H1 (cell line): ENCODE data around the gene DOK3. TPM values are rescaled to one million over a fixed set of nuclear protein-coding genes. Genes with fewer than 3 reads are reported as not detected.
A peak's percentile ranks its signal among the peaks of the same experiment; 100 is the strongest.

ENCODE experiments used
- CTCF ChIA-PET: fragments of 300-600 bp; sonication (Branson Sonifier 250); formaldehyde crosslinking; loops from one replicate; lab custom pipeline; 2021; ENCODE audit not compliant: partially characterized antibody; lab: Charles Lee
- POLR2A ChIA-PET: fragments of 300-600 bp; sonication (Branson Sonifier 250); formaldehyde crosslinking; loops from one replicate; lab custom pipeline; 2021; ENCODE audit warnings: inconsistent platforms; ENCODE audit not compliant: partially characterized antibody; lab: Charles Lee
- DNase-seq, 2 experiments: peaks; one replicate each; pipeline versions ENCODE4 v3.0.0 to v3.0.0-alpha.2; 2010 to 2022; ENCODE audit warnings: low spot score in 2 of 2, low read depth in 1 of 2, mixed read lengths in 1 of 2
- FAIRE-seq: peaks from 2 replicates; lab custom pipeline; 2011; peaks lifted over from hg19 to GRCh38; lab: Jason Lieb, UNC
- H2AFZ ChIP-seq: 2 replicates; pipeline ENCODE4 v1.8.1; 2012; ENCODE audit warnings: low read length, inconsistent platforms
- H2AK5ac ChIP-seq: 2 replicates; pipeline ENCODE4 v1.6.1; 2013; ENCODE audit warnings: low read depth, low read length
- H2BK120ac ChIP-seq: replicated peaks from 2 replicates; pipeline ENCODE3; 2013; ENCODE audit warnings: low read depth, low read length, inconsistent platforms
- H2BK12ac ChIP-seq: 2 replicates; pipeline ENCODE4 v1.6.1; 2013; ENCODE audit warnings: low read depth, low read length
- H2BK15ac ChIP-seq: 2 replicates; pipeline ENCODE4 v1.6.1; 2013; ENCODE audit warnings: low read length
- H2BK20ac ChIP-seq: 2 replicates; pipeline ENCODE4 v1.6.1; 2013; ENCODE audit warnings: low read length
- H2BK5ac ChIP-seq: 2 replicates; pipeline ENCODE4 v1.6.1; 2013; ENCODE audit warnings: low read depth, low read length
- H3K14ac ChIP-seq: 2 replicates; pipeline ENCODE4 v1.6.1; 2013; ENCODE audit warnings: inconsistent platforms; ENCODE audit not compliant: insufficient read length
- H3K18ac ChIP-seq: 2 replicates; pipeline ENCODE4 v1.6.1; 2013; ENCODE audit warnings: low read length; ENCODE audit errors: extremely low read depth
- H3K23ac ChIP-seq: 2 replicates; pipeline ENCODE4 v1.6.1; 2013; ENCODE audit warnings: inconsistent platforms; ENCODE audit not compliant: insufficient read length
- H3K23me2 ChIP-seq: 2 replicates; pipeline ENCODE4 v1.6.1; 2013; ENCODE audit warnings: low read depth, low read length
- H3K27ac ChIP-seq: 2 replicates; pipeline ENCODE4 v1.6.1; 2011; ENCODE audit warnings: low read depth, low read length, inconsistent platforms
- H3K27me3 ChIP-seq, 4 experiments: replicated peaks in 1 of 4; 1 replicate in 1 of 4; 2 replicates in 3 of 4; pipeline versions ENCODE4 v1.6.1 to v1.8.1; 2011 to 2013; ENCODE audit warnings: low read length in 3 of 4, mild to moderate bottlenecking in 3 of 4, inconsistent platforms in 2 of 4, mixed read lengths in 2 of 4, moderate library complexity in 1 of 4; ENCODE audit not compliant: control insufficient read depth in 3 of 4, insufficient read depth in 3 of 4; ENCODE audit errors: extremely low read depth in 1 of 4
- H3K36me3 ChIP-seq, 4 experiments: 2 replicates each; pipeline versions ENCODE4 v1.6.1 to v1.8.1; 2011 to 2013; ENCODE audit warnings: mild to moderate bottlenecking in 4 of 4, low read length in 3 of 4, moderate library complexity in 2 of 4, control low read depth in 1 of 4, inconsistent platforms in 1 of 4; ENCODE audit not compliant: insufficient read depth in 4 of 4, control insufficient read depth in 2 of 4
- H3K4ac ChIP-seq: replicated peaks from 2 replicates; pipeline ENCODE3; 2013; ENCODE audit warnings: low read length, low read depth, mixed read lengths, inconsistent platforms; ENCODE audit not compliant: insufficient read length
- H3K4me1 ChIP-seq, 4 experiments: replicated peaks in 1 of 4; 1 replicate in 1 of 4; 2 replicates in 3 of 4; pipeline versions ENCODE4 v1.6.1 to v1.8.1; 2011 to 2013; ENCODE audit warnings: low read length in 3 of 4, inconsistent platforms in 2 of 4, mixed read lengths in 1 of 4; ENCODE audit not compliant: insufficient read depth in 4 of 4, control insufficient read depth in 3 of 4
- H3K4me2 ChIP-seq, 2 experiments: 2 replicates each; pipeline versions ENCODE4 v1.6.1 to v1.8.1; 2011 to 2013; ENCODE audit warnings: low read depth in 2 of 2, low read length in 2 of 2, control low read depth in 1 of 2, inconsistent platforms in 1 of 2, mild to moderate bottlenecking in 1 of 2; ENCODE audit not compliant: insufficient read depth in 1 of 2
- H3K4me3 ChIP-seq, 4 experiments: fragments of 200-600, 300-600 bp in 1 of 4; sonication (generic), shearing (Covaris generic), sonication (Bioruptor Twin) in 1 of 4; 2 replicates each; pipeline versions ENCODE4 v1.5.1 to v1.8.1; 2011 to 2016; ENCODE audit warnings: low read length in 4 of 4, low read depth in 3 of 4, control low read depth in 2 of 4, inconsistent platforms in 2 of 4, mild to moderate bottlenecking in 2 of 4, mixed read lengths in 1 of 4, moderate library complexity in 1 of 4; ENCODE audit not compliant: insufficient read depth in 2 of 4; ENCODE audit errors: extremely low read depth in 1 of 4
- H3K56ac ChIP-seq: replicated peaks from 2 replicates; pipeline ENCODE3; 2013; ENCODE audit warnings: low read depth, mild to moderate bottlenecking, mixed read lengths, low read length, inconsistent platforms; ENCODE audit not compliant: insufficient read length
- H3K79me1 ChIP-seq: 2 replicates; pipeline ENCODE4 v1.6.1; 2013; ENCODE audit warnings: low read depth, low read length, control low read depth
- H3K79me2 ChIP-seq, 2 experiments: 2 replicates each; pipeline versions ENCODE4 v1.6.1 to v1.8.1; 2012 to 2013; ENCODE audit warnings: low read length in 2 of 2, mild to moderate bottlenecking in 2 of 2, inconsistent platforms in 1 of 2; ENCODE audit not compliant: insufficient read depth in 2 of 2, control insufficient read depth in 1 of 2
- H3K9ac ChIP-seq, 4 experiments: replicated peaks in 1 of 4; 1 replicate in 1 of 4; 2 replicates in 3 of 4; pipeline versions ENCODE4 v1.6.1 to v1.8.1; 2011 to 2013; ENCODE audit warnings: low read depth in 3 of 4, low read length in 3 of 4, control low read depth in 2 of 4, mild to moderate bottlenecking in 2 of 4, moderate library complexity in 2 of 4, inconsistent platforms in 1 of 4; ENCODE audit errors: extremely low read depth in 1 of 4
- H3K9me3 ChIP-seq, 2 experiments: 2 replicates each; pipeline versions ENCODE4 v1.6.1 to v1.8.1; 2012 to 2013; ENCODE audit warnings: mild to moderate bottlenecking in 2 of 2, moderate library complexity in 2 of 2, control low read depth in 1 of 2, inconsistent platforms in 1 of 2, low read depth in 1 of 2, low read length in 1 of 2, mixed read lengths in 1 of 2; ENCODE audit not compliant: insufficient read depth in 2 of 2
- H4K20me1 ChIP-seq, 2 experiments: replicated peaks in 1 of 2; 2 replicates each; pipeline versions ENCODE3 to v1.8.1; 2011 to 2013; ENCODE audit warnings: inconsistent platforms in 2 of 2, low read length in 2 of 2, mild to moderate bottlenecking in 1 of 2; ENCODE audit not compliant: insufficient read depth in 2 of 2, control insufficient read depth in 1 of 2
- H4K5ac ChIP-seq: 2 replicates; pipeline ENCODE4 v1.6.1; 2013; ENCODE audit warnings: low read length, low read depth, mixed read lengths, inconsistent platforms; ENCODE audit not compliant: insufficient read length
- H4K8ac ChIP-seq: 2 replicates; pipeline ENCODE4 v1.8.0; 2013; ENCODE audit warnings: mild to moderate bottlenecking, moderate library complexity, low read length, inconsistent platforms; ENCODE audit not compliant: insufficient read depth; ENCODE audit errors: extremely low read depth
- H4K91ac ChIP-seq: replicated peaks from 2 replicates; pipeline ENCODE3; 2013; ENCODE audit warnings: low read length, mixed read lengths, inconsistent platforms; ENCODE audit not compliant: insufficient read length
- CHD2 ChIP-seq: IDR thresholded peaks from 2 replicates; pipeline ENCODE4 v1.6.1; 2012; ENCODE audit warnings: low read length, improper control_type of control experiment
- POLR2AphosphoS5 ChIP-seq: IDR thresholded peaks from 2 replicates; pipeline ENCODE4 v1.6.1; 2011; ENCODE audit warnings: low read depth, low read length
- SP4 ChIP-seq: IDR thresholded peaks from 2 replicates; pipeline ENCODE4 v1.6.1; 2012; ENCODE audit warnings: low read length, inconsistent platforms
- TCF12 ChIP-seq: IDR thresholded peaks from 2 replicates; pipeline ENCODE4 v1.6.1; 2011; ENCODE audit warnings: low read depth, mild to moderate bottlenecking, low read length
- WGBS, 2 experiments: shearing (Covaris generic) in 1 of 2; methylation state at CpG; one replicate each; pipeline versions ENCODE4 v1.1.6 to v1.1.7; 2013 to 2015; ENCODE audit warnings: low lambda C conversion rate in 2 of 2, mixed read lengths in 2 of 2, inconsistent platforms in 1 of 2, low coverage in 1 of 2, missing lambda C conversion rate in 1 of 2; ENCODE audit not compliant: insufficient replicate concordance in 2 of 2, insufficient coverage in 1 of 2, insufficient read length in 1 of 2; ENCODE audit errors: extremely low coverage in 1 of 2, missing lambda C conversion rate in 1 of 2; 5-methylcytosine and 5-hydroxymethylcytosine counted together
- polyA plus RNA-seq, 7 experiments: library from polyadenylated mRNA; depleted of rRNA in 3 of 7; stranded (reverse) in 5 of 7; unstranded in 2 of 7; fragments of >200 nt in 5 of 7; fragments of 200-250 nt in 2 of 7; gene quantifications; 1 replicate in 5 of 7; 2 replicates in 1 of 7; 4 replicates in 1 of 7; pipeline versions ENCODE4 v1.2.1 to v1.2.3, GENCODE V29; 2011 to 2013; ENCODE audit warnings: missing spikeins in 2 of 7, mixed read lengths in 2 of 7
- total RNA-seq: library from RNA; stranded (reverse); fragmentation: NEBNext Ultra II Directional; extraction: Animal tissue kit (Norgen Biotek cat#: 25700); gene quantifications from 2 replicates; pipeline ENCODE4 v1.2.1, GENCODE V29; 2021

DOK3 gene
- total and polyA plus RNA-seq, 2 of the 8 experiments (the other 6 are each of a cell fraction or from before 2014, with no cell fraction given): 4.2 to 6.4 TPM

- H2BK5ac ChIP-seq: no peak overlapping the region
- TF ChIP-seq SP4 (no peak), CHD2 (no peak), POLR2AphosphoS5 (0 out of 2 replicates have a peak, but pooled peaks have one; percentile 7), TCF12 (no peak)
- peaks cover 36 to 74% (median 57%) of the 10 kb centered on the region in 4 experiments for H3K36me3 ChIP-seq
- H3K79me1 ChIP-seq: peaks cover 25% of the 10 kb centered on the region
- peaks cover 0 to 4% of the 10 kb centered on the region in 2 experiments; a peak in 2 of 4 replicates for H3K9me3 ChIP-seq
- no peaks in the 10 kb centered on the region for H3K27me3 ChIP-seq
- H2BK12ac ChIP-seq: no peak overlapping the region
- H3K4me3 ChIP-seq: no peak overlapping the region
- CTCF ChIA-PET: interaction anchor here (0.9 to 1.4 kb wide), 2 partner anchors 9 to 30 kb away, joined by 5 to 6 read pairs; no protein-coding TSS in a partner anchor
- H4K91ac ChIP-seq: no peak overlapping the region
- no peak overlapping the region for H3K18ac ChIP-seq
- peaks cover 32 to 46% of the 10 kb centered on the region in 2 experiments for H4K20me1 ChIP-seq
- no peak overlapping the region for H3K4ac ChIP-seq
- H2BK15ac ChIP-seq: no peak overlapping the region
- peaks cover 9 to 46% of the 10 kb centered on the region in 2 experiments for H3K79me2 ChIP-seq
- H2BK120ac ChIP-seq: no peak overlapping the region
- H3K4me2 ChIP-seq: no peak overlapping the region
- WGBS, 2 experiments: 98% methylated on average over 12 of the region's 25 CpGs; no CpG with 5 or more reads in 1 of the 2 experiments
- 0 out of 2 replicates have a peak overlapping the region, but pooled peaks have one; percentile 9 for H4K8ac ChIP-seq
- H2AFZ ChIP-seq: no peak overlapping the region
- H3K14ac ChIP-seq: no peak overlapping the region
- H3K23me2 ChIP-seq: no peaks in the 10 kb centered on the region
- no peak overlapping the region for H3K23ac ChIP-seq
- H3K27ac ChIP-seq: no peak overlapping the region
- H2BK20ac ChIP-seq: no peak overlapping the region
- FAIRE-seq (no peak), DNase-seq (no peak)
- H3K56ac ChIP-seq: no peak overlapping the region
- H3K9ac ChIP-seq: no peak overlapping the region
- H2AK5ac ChIP-seq: no peak overlapping the region
- H4K5ac ChIP-seq: no peak overlapping the region
- H3K4me1 ChIP-seq: peaks cover 7 to 26% (median 24%) of the 10 kb centered on the region in 4 experiments
- POLR2A ChIA-PET: interaction anchor here (1.0 to 67.5 kb wide), 4 partner anchors 2 to 50 kb away, joined by 7 to 3349 read pairs (median 1678); partner anchors contain the start of genes DBN1, DDX41, DOK3 and PDLIM7
Measured at GRCh38 chr5:177466861-177467260, 42.8 kb downstream of the DOK3 start.
